Nephron progenitor cell (in vitro differentiated cells): ENCODE results near the gene PPARA.

Source experiments
- DNase-seq: peaks from one replicate; pipeline ENCODE4 v3.0.0; 2021
- H3K27ac Mint-ChIP-seq: 2 replicates; pipeline ENCODE4 v1.8.0; 2021; ENCODE audit warnings: mild to moderate bottlenecking, moderate library complexity, mixed read lengths
- H3K27me3 Mint-ChIP-seq: 2 replicates; pipeline ENCODE4 v1.8.0; 2021; ENCODE audit warnings: mild to moderate bottlenecking, low read depth, mixed read lengths; ENCODE audit not compliant: poor library complexity
- H3K36me3 Mint-ChIP-seq: 2 replicates; pipeline ENCODE4 v1.8.0; 2021; ENCODE audit warnings: low read depth, mixed read lengths
- H3K4me1 Mint-ChIP-seq: 2 replicates; pipeline ENCODE4 v1.8.0; 2021; ENCODE audit warnings: mixed read lengths
- H3K4me3 Mint-ChIP-seq: 2 replicates; pipeline ENCODE4 v1.8.0; 2021; ENCODE audit warnings: mild to moderate bottlenecking, moderate library complexity, mixed read lengths
- H3K9me3 Mint-ChIP-seq: 2 replicates; pipeline ENCODE4 v1.8.0; 2021; ENCODE audit warnings: mild to moderate bottlenecking, moderate library complexity, mixed read lengths
- TF ChIP-seq, protein P1 (sequence below): fragments of 200-600 bp; sonication (generic); IDR thresholded peaks from 2 replicates; pipeline ENCODE4 v1.5.0; 2021; ENCODE audit warnings: antibody characterized with exemption

PPARA gene

DNA sequence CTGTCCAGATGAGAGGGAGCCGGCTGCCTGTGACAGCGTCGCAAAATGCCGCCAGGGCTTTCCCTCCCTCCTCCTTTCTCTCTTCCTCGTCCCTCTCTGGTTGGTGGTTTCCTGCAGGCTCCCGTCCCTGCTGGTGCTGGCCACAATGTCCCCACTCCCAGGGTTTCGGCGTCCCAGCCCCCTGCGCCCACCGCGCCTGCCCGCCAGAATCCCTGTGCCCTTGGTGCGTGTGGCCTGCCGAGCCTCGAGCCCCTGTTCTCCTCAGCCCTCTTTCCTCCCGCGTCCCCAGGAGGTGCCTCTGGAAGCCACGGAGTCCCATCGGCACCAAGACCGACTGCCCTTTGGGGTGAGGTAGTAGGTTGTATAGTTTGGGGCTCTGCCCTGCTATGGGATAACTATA, 37.9 kb upstream of the PPARA start:
- no peak overlapping the region for H3K27ac Mint-ChIP-seq
- H3K4me3 Mint-ChIP-seq = no peak overlapping the region
- TF ChIP-seq, protein P1, sequence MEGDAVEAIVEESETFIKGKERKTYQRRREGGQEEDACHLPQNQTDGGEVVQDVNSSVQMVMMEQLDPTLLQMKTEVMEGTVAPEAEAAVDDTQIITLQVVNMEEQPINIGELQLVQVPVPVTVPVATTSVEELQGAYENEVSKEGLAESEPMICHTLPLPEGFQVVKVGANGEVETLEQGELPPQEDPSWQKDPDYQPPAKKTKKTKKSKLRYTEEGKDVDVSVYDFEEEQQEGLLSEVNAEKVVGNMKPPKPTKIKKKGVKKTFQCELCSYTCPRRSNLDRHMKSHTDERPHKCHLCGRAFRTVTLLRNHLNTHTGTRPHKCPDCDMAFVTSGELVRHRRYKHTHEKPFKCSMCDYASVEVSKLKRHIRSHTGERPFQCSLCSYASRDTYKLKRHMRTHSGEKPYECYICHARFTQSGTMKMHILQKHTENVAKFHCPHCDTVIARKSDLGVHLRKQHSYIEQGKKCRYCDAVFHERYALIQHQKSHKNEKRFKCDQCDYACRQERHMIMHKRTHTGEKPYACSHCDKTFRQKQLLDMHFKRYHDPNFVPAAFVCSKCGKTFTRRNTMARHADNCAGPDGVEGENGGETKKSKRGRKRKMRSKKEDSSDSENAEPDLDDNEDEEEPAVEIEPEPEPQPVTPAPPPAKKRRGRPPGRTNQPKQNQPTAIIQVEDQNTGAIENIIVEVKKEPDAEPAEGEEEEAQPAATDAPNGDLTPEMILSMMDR = no peak
- peaks cover 21% of the 10 kb centered on the region for H3K4me1 Mint-ChIP-seq
- H3K27me3 Mint-ChIP-seq = peaks cover 4% of the 10 kb centered on the region
- no peaks in the 10 kb centered on the region for H3K36me3 Mint-ChIP-seq
- DNase-seq = no peak
- H3K9me3 Mint-ChIP-seq = no peaks in the 10 kb centered on the region

- Mint-ChIP-seq H3K36me3 (no peaks in the 10 kb centered on the region), H3K9me3 (no peaks in the 10 kb centered on the region), H3K27me3 (peaks cover 7% of the 10 kb centered on the region), H3K4me1 (peaks cover 16% of the 10 kb centered on the region), H3K27ac (no peak overlapping the region), H3K4me3 (no peak overlapping the region)
- DNase-seq = no peak
- TF ChIP-seq, protein P1 = no peak
Observed at GRCh38 chr22:46113110-46113909, 37.0 kb upstream of the PPARA start.

- peaks cover 10% of the 10 kb centered on the region for H3K27me3 Mint-ChIP-seq
- DNase-seq = no peak
- no peak overlapping the region for H3K4me3 Mint-ChIP-seq
- no peaks in the 10 kb centered on the region for H3K36me3 Mint-ChIP-seq
- TF ChIP-seq, protein P1 = no peak
- peaks cover 13% of the 10 kb centered on the region for H3K4me1 Mint-ChIP-seq
- H3K9me3 Mint-ChIP-seq = no peaks in the 10 kb centered on the region
- H3K27ac Mint-ChIP-seq = no peak overlapping the region
Observed at GRCh38 chr22:46113910-46114517, 36.3 kb upstream of the PPARA start.

GRCh38 chr22:46114518-46115387, 35.6 kb upstream of the PPARA start:
- no peaks in the 10 kb centered on the region for H3K9me3 Mint-ChIP-seq
- no peak overlapping the region for H3K4me3 Mint-ChIP-seq
- H3K27me3 Mint-ChIP-seq = peaks cover 10% of the 10 kb centered on the region
- no peak overlapping the region for H3K27ac Mint-ChIP-seq
- TF ChIP-seq, protein P1 = no peak
- no peaks in the 10 kb centered on the region for H3K36me3 Mint-ChIP-seq
- H3K4me1 Mint-ChIP-seq = peaks cover 6% of the 10 kb centered on the region
- no peak for DNase-seq

DNA sequence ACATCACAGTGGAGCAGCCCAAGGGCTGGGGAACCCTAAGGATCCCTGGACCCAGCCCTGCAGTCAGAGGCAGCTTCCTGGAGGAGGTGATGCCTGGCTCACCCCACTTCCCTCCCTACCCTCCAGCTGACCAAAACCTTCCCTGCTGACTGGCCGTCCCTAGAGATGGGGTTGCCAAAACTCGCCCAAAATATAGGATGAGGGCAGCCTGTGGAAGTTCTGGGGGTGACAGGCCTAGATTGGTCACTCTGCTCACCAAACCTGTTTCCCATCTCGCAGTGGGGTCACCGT, 35.0 kb upstream of the PPARA start:
- Mint-ChIP-seq H3K27ac (no peak overlapping the region), H3K27me3 (peaks cover 10% of the 10 kb centered on the region), H3K4me1 (peaks cover 6% of the 10 kb centered on the region), H3K36me3 (no peaks in the 10 kb centered on the region), H3K4me3 (no peak overlapping the region), H3K9me3 (no peaks in the 10 kb centered on the region)
- DNase-seq = no peak
- TF ChIP-seq, protein P1 = no peak
